OCI-LY3 (cell line): Measurements from ENCODE around the gene SLCO2B1.

Experiments used
- H2AFZ ChIP-seq: fragments of 200-600, 300-600 bp; shearing (Covaris generic); 2 replicates; pipeline ENCODE4 v1.6.0; 2014; ENCODE audit warnings: antibody characterized with exemption, low read depth, low read length
- H3K27ac ChIP-seq: fragments of 200-600, 300-600 bp; sonication (generic); 2 replicates; pipeline ENCODE4 v1.5.1; 2014; ENCODE audit warnings: mild to moderate bottlenecking, low read length, moderate library complexity, mixed read lengths
- H3K27me3 ChIP-seq: fragments of 200-600, 300-600 bp; sonication (generic); 2 replicates; pipeline ENCODE4 v1.6.1; 2014; ENCODE audit warnings: low read depth, low read length, mixed read lengths
- H3K36me3 ChIP-seq: fragments of 200-600, 300-600 bp; sonication (generic); replicated peaks from 2 replicates; pipeline ENCODE3; 2014; ENCODE audit warnings: low read depth, low read length, mixed read lengths
- H3K4me1 ChIP-seq: fragments of 300-600, 200-600 bp; sonication (generic); 2 replicates; pipeline ENCODE4 v1.6.1; 2014; ENCODE audit warnings: low read length, mixed read lengths
- H3K4me2 ChIP-seq: fragments of 200-600, 300-600 bp; sonication (generic); 2 replicates; pipeline ENCODE4 v1.6.1; 2014; ENCODE audit warnings: low read length, mixed read lengths
- H3K4me3 ChIP-seq: fragments of 300-600, 200-600 bp; sonication (generic); 2 replicates; pipeline ENCODE4 v1.5.1; 2014; ENCODE audit warnings: antibody characterized with exemption, mild to moderate bottlenecking, low read length, moderate library complexity
- H3K79me2 ChIP-seq: fragments of 300-600, 200-600 bp; shearing (Covaris generic); 2 replicates; pipeline ENCODE4 v1.6.1; 2014; ENCODE audit warnings: mild to moderate bottlenecking, low read length, mixed read lengths
- H3K9ac ChIP-seq: fragments of 300-600, 200-600 bp; shearing (Covaris generic); 2 replicates; pipeline ENCODE4 v1.6.0; 2014; ENCODE audit warnings: mild to moderate bottlenecking, low read length, moderate library complexity
- H3K9me3 ChIP-seq: fragments of 200-600, 300-600 bp; shearing (Covaris generic); 2 replicates; pipeline ENCODE4 v1.6.1; 2014; ENCODE audit warnings: low read length, mixed read lengths; ENCODE audit not compliant: insufficient read depth
- H4K20me1 ChIP-seq: fragments of 200-600, 300-600 bp; sonication (generic); 2 replicates; pipeline ENCODE4 v1.6.1; 2016; ENCODE audit warnings: low read length, mixed read lengths; ENCODE audit not compliant: insufficient read depth
- EZH2phosphoT487 ChIP-seq: fragments of 200-600 bp; shearing (Covaris generic); IDR thresholded peaks from 2 replicates; pipeline ENCODE4 v1.6.1; 2018; ENCODE audit warnings: antibody characterized with exemption, mixed run types, low read depth
- TF ChIP-seq, protein P1 (sequence below): fragments of 200-600, 300-600 bp; sonication (generic); IDR thresholded peaks from 2 replicates; pipeline ENCODE4 v1.5.1; 2014; ENCODE audit warnings: antibody characterized with exemption, low read length, low read depth

Gene SLCO2B1

DNA sequence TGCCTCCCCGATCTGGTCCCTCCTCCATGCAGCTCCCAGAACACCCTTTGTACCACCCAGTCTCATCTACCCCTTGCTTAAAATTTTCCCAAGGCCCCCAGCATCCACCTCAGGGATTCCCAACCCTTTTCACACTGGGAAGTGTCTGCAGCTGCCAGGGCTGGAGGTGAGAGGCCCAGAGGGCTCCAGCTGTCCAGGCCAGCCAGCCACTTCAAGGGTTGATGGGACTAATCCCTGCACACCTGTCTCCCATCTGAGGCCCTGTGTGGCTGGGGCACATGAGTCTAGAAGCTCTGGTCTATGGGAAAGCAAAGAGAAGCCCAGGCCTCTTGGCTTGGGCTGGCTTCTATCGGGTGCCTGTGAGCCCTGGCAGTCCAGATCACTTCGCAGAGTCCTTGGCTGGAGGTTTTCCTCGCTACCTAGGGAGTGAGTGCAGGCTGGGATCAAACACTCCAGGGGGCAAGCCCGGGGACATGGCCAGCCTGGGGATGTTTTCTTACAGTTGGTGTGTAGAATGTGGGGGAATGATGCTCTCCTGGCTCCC is 48.6 kb downstream of the SLCO2B1 start:
- Histone ChIP-seq H4K20me1 (no peaks in the 10 kb centered on the region), H3K27ac (no peak overlapping the region), H3K4me3 (no peak overlapping the region), H3K4me1 (peaks cover 2% of the 10 kb centered on the region), H3K9ac (no peak overlapping the region), H3K36me3 (no peaks in the 10 kb centered on the region), H2AFZ (no peak overlapping the region), H3K9me3 (no peaks in the 10 kb centered on the region), H3K27me3 (no peaks in the 10 kb centered on the region), H3K79me2 (no peaks in the 10 kb centered on the region), H3K4me2 (no peak overlapping the region)
- no peak for TF ChIP-seq EZH2phosphoT487
- TF ChIP-seq, protein P1, sequence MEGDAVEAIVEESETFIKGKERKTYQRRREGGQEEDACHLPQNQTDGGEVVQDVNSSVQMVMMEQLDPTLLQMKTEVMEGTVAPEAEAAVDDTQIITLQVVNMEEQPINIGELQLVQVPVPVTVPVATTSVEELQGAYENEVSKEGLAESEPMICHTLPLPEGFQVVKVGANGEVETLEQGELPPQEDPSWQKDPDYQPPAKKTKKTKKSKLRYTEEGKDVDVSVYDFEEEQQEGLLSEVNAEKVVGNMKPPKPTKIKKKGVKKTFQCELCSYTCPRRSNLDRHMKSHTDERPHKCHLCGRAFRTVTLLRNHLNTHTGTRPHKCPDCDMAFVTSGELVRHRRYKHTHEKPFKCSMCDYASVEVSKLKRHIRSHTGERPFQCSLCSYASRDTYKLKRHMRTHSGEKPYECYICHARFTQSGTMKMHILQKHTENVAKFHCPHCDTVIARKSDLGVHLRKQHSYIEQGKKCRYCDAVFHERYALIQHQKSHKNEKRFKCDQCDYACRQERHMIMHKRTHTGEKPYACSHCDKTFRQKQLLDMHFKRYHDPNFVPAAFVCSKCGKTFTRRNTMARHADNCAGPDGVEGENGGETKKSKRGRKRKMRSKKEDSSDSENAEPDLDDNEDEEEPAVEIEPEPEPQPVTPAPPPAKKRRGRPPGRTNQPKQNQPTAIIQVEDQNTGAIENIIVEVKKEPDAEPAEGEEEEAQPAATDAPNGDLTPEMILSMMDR: no peak

DNA sequence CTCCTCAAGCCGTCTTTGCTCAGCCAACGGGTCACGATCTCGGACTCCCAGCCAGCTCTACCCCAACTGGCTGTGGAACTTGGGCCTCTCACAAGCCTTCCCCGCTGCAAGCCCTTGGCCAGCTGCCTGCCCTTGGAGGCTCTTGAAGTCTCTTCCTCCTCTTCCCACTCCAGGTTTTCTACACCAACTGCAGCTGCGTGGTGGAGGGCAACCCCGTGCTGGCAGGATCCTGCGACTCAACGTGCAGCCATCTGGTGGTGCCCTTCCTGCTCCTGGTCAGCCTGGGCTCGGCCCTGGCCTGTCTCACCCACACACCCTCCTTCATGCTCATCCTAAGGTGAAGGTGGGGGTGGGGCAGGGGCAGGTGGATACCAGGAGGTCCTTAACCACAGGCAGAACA is 49.1 kb downstream of the SLCO2B1 start:
- no peak overlapping the region for H3K4me2 ChIP-seq
- no peak overlapping the region for H3K9ac ChIP-seq
- H2AFZ ChIP-seq: no peak overlapping the region
- TF ChIP-seq, protein P1: no peak
- no peak for TF ChIP-seq EZH2phosphoT487
- H4K20me1 ChIP-seq: no peaks in the 10 kb centered on the region
- H3K4me3 ChIP-seq: no peak overlapping the region
- no peaks in the 10 kb centered on the region for H3K9me3 ChIP-seq
- peaks cover 6% of the 10 kb centered on the region for H3K4me1 ChIP-seq
- H3K27me3 ChIP-seq: no peaks in the 10 kb centered on the region
- H3K36me3 ChIP-seq: no peaks in the 10 kb centered on the region
- no peaks in the 10 kb centered on the region for H3K79me2 ChIP-seq
- no peak overlapping the region for H3K27ac ChIP-seq

DNA sequence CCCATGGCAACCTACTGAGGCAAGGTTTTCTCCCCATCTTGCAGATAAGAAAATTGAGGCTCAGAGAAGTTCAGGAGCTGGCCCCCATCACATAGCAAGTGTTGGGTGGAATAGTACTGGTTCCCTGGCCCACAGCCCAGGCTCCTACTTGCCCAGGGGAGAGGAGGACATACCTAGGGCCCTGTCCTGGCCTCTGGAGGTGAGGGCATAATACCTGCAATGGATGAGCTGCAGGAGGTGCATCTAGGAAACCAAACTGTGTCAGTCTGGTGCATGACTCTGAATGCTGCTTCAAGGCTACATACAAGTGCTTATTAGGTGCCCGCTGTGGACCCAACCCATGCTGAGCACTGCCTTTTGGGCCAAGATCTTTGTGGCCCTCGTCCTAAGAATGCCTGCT is 49.6 kb downstream of the SLCO2B1 start:
- Histone ChIP-seq H3K4me3 (no peak overlapping the region), H3K9ac (no peak overlapping the region), H3K36me3 (no peaks in the 10 kb centered on the region), H3K27me3 (no peaks in the 10 kb centered on the region), H3K79me2 (no peaks in the 10 kb centered on the region), H4K20me1 (no peaks in the 10 kb centered on the region), H3K27ac (no peak overlapping the region), H3K4me2 (no peak overlapping the region), H3K9me3 (no peaks in the 10 kb centered on the region), H3K4me1 (peaks cover 6% of the 10 kb centered on the region), H2AFZ (no peak overlapping the region)
- no peak for TF ChIP-seq EZH2phosphoT487
- TF ChIP-seq, protein P1: no peak

DNA sequence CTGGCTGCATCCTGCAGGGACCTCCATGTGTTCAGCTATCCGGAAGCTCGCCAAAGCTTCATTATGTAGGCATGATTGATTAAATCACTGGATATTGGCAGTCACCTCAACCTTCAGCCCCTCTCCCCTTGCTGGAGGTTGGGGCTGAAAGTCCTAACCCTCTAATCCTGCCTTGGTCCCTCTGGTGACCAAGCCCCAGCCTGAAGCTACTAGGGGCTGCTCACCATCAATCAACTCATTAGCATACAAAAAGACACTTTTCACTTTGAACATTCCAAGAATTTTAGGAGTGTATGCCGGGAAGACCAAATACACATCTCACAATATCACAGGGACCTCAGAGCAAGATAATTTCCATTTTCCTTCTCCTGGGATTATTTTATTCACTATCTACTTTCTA is 50.9 kb downstream of the SLCO2B1 start:
- no peaks in the 10 kb centered on the region for H4K20me1 ChIP-seq
- H3K4me1 ChIP-seq: peaks cover 6% of the 10 kb centered on the region
- no peak overlapping the region for H3K4me2 ChIP-seq
- TF ChIP-seq, protein P1: no peak
- TF ChIP-seq EZH2phosphoT487: no peak
- H3K4me3 ChIP-seq: no peak overlapping the region
- H3K36me3 ChIP-seq: no peaks in the 10 kb centered on the region
- H3K27ac ChIP-seq: no peak overlapping the region
- no peaks in the 10 kb centered on the region for H3K27me3 ChIP-seq
- no peaks in the 10 kb centered on the region for H3K79me2 ChIP-seq
- H3K9ac ChIP-seq: no peak overlapping the region
- H3K9me3 ChIP-seq: no peaks in the 10 kb centered on the region
- no peak overlapping the region for H2AFZ ChIP-seq
